ENCODE data around the gene ZBTB16. TPM values are rescaled to one million over a fixed set of nuclear protein-coding genes. Genes with fewer than 3 reads are reported as not detected.

Gene ZBTB16
- total RNA-seq, 2 experiments from 2014 or later: 19.1 to 20.6 TPM

DNA sequence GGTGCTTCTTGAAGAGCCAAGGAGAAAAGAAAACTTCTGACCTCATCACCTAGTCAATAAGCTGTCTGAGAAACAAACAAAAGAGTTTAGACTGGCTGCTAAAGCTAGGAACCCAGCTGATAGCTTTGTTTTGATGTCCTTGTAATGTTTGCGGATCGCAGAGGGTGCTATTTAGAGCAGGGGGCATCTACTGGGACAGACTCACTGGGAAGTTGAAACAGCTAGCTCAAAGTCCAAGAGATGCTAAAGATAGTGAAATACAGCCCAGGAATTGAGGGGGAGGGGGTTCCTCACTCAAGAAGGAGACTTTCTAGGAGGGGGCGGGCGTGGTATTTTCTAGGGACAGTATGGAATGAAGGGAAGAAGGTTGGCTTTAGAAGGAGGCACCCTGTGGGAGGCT is 18.9 kb downstream of the ZBTB16 start:
- peak overlapping the region; percentile 82 for H3K27ac Mint-ChIP-seq
- no peaks in the 10 kb centered on the region for H3K9me3 ChIP-seq (ENCODE audit: control insufficient read depth in 1 of 2, insufficient read depth in 1 of 2, low read length in 2 of 2)
- H3K27me3 ChIP-seq (ENCODE audit: control insufficient read depth in 1 of 2, insufficient read depth in 2 of 2, low read length in 2 of 2): no peaks in the 10 kb centered on the region
- no peak for DNase-seq
- H3K27ac ChIP-seq (ENCODE audit: low read depth in 1 of 2, low read length in 2 of 2): peak overlapping the region in 1 of 2 donors; percentile 32
- H3K4me1 Mint-ChIP-seq (ENCODE audit: low read depth): peaks cover 71% of the 10 kb centered on the region
- ChIA-PET CTCF (no interaction called here), POLR2A (interaction anchor here (0.9 to 2.3 kb wide), 3 partner anchors 13 to 82 kb away, joined by 4 to 13 read pairs (median 5); partner anchors contain the start of gene ZBTB16)
- TF ChIP-seq, protein P1, sequence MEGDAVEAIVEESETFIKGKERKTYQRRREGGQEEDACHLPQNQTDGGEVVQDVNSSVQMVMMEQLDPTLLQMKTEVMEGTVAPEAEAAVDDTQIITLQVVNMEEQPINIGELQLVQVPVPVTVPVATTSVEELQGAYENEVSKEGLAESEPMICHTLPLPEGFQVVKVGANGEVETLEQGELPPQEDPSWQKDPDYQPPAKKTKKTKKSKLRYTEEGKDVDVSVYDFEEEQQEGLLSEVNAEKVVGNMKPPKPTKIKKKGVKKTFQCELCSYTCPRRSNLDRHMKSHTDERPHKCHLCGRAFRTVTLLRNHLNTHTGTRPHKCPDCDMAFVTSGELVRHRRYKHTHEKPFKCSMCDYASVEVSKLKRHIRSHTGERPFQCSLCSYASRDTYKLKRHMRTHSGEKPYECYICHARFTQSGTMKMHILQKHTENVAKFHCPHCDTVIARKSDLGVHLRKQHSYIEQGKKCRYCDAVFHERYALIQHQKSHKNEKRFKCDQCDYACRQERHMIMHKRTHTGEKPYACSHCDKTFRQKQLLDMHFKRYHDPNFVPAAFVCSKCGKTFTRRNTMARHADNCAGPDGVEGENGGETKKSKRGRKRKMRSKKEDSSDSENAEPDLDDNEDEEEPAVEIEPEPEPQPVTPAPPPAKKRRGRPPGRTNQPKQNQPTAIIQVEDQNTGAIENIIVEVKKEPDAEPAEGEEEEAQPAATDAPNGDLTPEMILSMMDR (IDR thresholded peaks at IDR 0.05): no peak
- ATAC-seq (ENCODE audit: poor library complexity): no peak
- no peaks in the 10 kb centered on the region for H3K36me3 Mint-ChIP-seq (ENCODE audit: low read depth)
- no peaks in the 10 kb centered on the region for H3K9me3 Mint-ChIP-seq
- H3K4me3 ChIP-seq (ENCODE audit: low read length): no peak overlapping the region
- peaks cover 11% of the 10 kb centered on the region for H3K27me3 Mint-ChIP-seq
- intact Hi-C loops (cut with DNase I, micrococcal nuclease): no loop called here
- H3K36me3 ChIP-seq (ENCODE audit: insufficient read depth, low read length): no peaks in the 10 kb centered on the region
- H3K4me3 Mint-ChIP-seq: no peak overlapping the region
- H3K4me1 ChIP-seq (ENCODE audit: insufficient read depth, low read length): peaks cover 86% of the 10 kb centered on the region

DNA sequence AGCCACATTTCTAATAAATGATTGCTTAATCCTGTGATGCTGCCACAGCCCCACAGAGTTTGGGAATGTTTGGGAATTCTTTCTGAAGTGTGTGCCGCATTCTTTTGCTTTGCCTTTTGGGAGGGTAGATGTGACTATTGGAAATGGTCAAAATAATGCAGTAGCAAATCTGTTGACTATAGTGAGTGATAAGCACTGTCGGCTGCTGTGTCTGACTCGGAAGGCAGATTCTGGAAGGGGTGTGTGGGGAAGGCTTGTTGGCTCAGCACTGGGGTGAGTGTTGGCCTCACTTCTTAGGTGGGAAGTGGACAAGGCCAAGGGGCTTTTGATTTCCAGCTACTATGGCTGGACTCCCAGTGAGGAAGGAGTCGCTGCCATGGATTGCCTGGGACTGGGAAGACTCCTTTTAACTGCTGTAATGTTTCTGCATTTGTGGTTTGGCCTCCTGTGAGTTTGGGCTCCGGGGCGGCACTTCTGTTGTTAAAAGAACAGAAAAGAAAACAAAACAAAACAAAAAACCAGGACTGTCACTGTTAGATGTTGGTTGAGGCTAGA is 20.1 kb downstream of the ZBTB16 start:
- intact Hi-C loops (cut with DNase I, micrococcal nuclease): no loop called here
- no peaks in the 10 kb centered on the region for H3K9me3 Mint-ChIP-seq
- no peak overlapping the region for H3K27ac ChIP-seq (ENCODE audit: low read depth in 1 of 2, low read length in 2 of 2)
- POLR2A ChIA-PET: interaction anchor here (2.3 kb wide), 1 partner anchor 19 kb away, joined by 13 read pairs; the partner anchor contains the start of gene ZBTB16
- CTCF ChIA-PET: interaction anchor here (1.2 kb wide), 1 partner anchor 181 kb away, joined by 3 read pairs; no protein-coding TSS in a partner anchor
- H3K4me1 Mint-ChIP-seq (ENCODE audit: low read depth): peaks cover 65% of the 10 kb centered on the region
- no peaks in the 10 kb centered on the region for H3K27me3 ChIP-seq (ENCODE audit: control insufficient read depth in 1 of 2, insufficient read depth in 2 of 2, low read length in 2 of 2)
- no peak overlapping the region for H3K4me3 ChIP-seq (ENCODE audit: low read length)
- DNase-seq (no peak), ATAC-seq (ENCODE audit: poor library complexity) (no peak)
- no peak overlapping the region for H3K4me3 Mint-ChIP-seq
- H3K27ac Mint-ChIP-seq: peak overlapping the region; percentile 40
- H3K36me3 ChIP-seq (ENCODE audit: insufficient read depth, low read length): no peaks in the 10 kb centered on the region
- peaks cover 19% of the 10 kb centered on the region for H3K27me3 Mint-ChIP-seq
- H3K4me1 ChIP-seq (ENCODE audit: insufficient read depth, low read length): peaks cover 78% of the 10 kb centered on the region
- TF ChIP-seq, protein P1 (IDR thresholded peaks at IDR 0.05): no peak
- H3K36me3 Mint-ChIP-seq (ENCODE audit: low read depth): no peaks in the 10 kb centered on the region
- H3K9me3 ChIP-seq (ENCODE audit: control insufficient read depth in 1 of 2, insufficient read depth in 1 of 2, low read length in 2 of 2): no peaks in the 10 kb centered on the region

DNA sequence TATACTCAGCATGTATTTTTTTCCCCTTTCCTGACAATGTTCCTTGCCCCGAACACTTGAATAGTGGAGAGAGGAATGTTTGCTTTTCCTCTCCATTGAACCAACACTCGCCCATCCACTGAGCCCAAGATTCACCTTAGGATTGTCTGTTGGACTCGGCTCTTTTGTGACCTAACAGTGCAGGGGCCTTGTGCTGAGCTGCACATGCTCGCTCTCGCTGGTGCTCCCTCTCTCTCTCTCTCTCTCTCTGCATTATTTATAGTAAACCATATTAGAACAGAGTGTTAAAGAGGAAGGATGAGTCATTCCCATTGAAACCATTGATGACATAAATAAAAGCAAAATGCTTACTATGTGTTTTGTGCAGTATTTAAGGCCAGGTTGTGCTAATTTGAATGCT is 20.7 kb downstream of the ZBTB16 start:
- ATAC-seq (ENCODE audit: poor library complexity): peak; percentile 47
- H3K36me3 ChIP-seq (ENCODE audit: insufficient read depth, low read length): no peaks in the 10 kb centered on the region

More for the DNA sequence above, 20.7 kb downstream of the ZBTB16 start:
- intact Hi-C loops (cut with DNase I, micrococcal nuclease): no loop called here
- Histone ChIP-seq H3K9me3 (ENCODE audit: control insufficient read depth in 1 of 2, insufficient read depth in 1 of 2, low read length in 2 of 2) (no peaks in the 10 kb centered on the region), H3K27me3 (ENCODE audit: control insufficient read depth in 1 of 2, insufficient read depth in 2 of 2, low read length in 2 of 2) (no peaks in the 10 kb centered on the region), H3K27ac (ENCODE audit: low read depth in 1 of 2, low read length in 2 of 2) (no peak overlapping the region), H3K4me3 (ENCODE audit: low read length) (no peak overlapping the region), H3K4me1 (ENCODE audit: insufficient read depth, low read length) (peaks cover 72% of the 10 kb centered on the region)
- CTCF ChIA-PET: interaction anchor here (1.2 kb wide), 1 partner anchor 181 kb away, joined by 3 read pairs; no protein-coding TSS in a partner anchor
- no peaks in the 10 kb centered on the region for H3K36me3 Mint-ChIP-seq (ENCODE audit: low read depth)
- peaks cover 60% of the 10 kb centered on the region for H3K4me1 Mint-ChIP-seq (ENCODE audit: low read depth)
- H3K27ac Mint-ChIP-seq: peak overlapping the region; percentile 40
- peak in 4 of 14 experiments; percentile 24 to 75 (median 55) for DNase-seq
- TF ChIP-seq, protein P1 (IDR thresholded peaks at IDR 0.05): no peak
- H3K27me3 Mint-ChIP-seq: peaks cover 19% of the 10 kb centered on the region
- H3K4me3 Mint-ChIP-seq: peak overlapping the region; percentile 17
- no peaks in the 10 kb centered on the region for H3K9me3 Mint-ChIP-seq
- POLR2A ChIA-PET: no interaction called here
